ENCODE measurements around the gene CHRD.

CHRD gene

GRCh38 chr3:184386047-184386806, 6.4 kb downstream of the CHRD start:
- H3K27ac ChIP-seq = no peak overlapping the region
- ChIA-PET CTCF (interaction anchor here (0.6 kb wide), 2 partner anchors 82 to 83 kb away, joined by 3 read pairs; no protein-coding TSS in a partner anchor), POLR2A (ENCODE audit: low non-redundant PET) (no interaction called here)
- no peak for TF ChIP-seq CTCF (conservative IDR thresholded peaks at IDR 0.05; ENCODE audit: low read depth)
- DNase-seq (ENCODE audit: low spot score) = no peak

- no peak overlapping the region for H3K27ac ChIP-seq
- ChIA-PET POLR2A (ENCODE audit: low non-redundant PET) (no interaction called here), CTCF (interaction anchor here (0.5 kb wide), 1 partner anchor 47 kb away, joined by 5 read pairs; no protein-coding TSS in a partner anchor)
- TF ChIP-seq CTCF (conservative IDR thresholded peaks at IDR 0.05; ENCODE audit: low read depth) = no peak
- DNase-seq (ENCODE audit: low spot score) = no peak
These were observed 7.4 kb downstream of the CHRD start for GRCh38 chr3:184387174-184387714.

- no peak overlapping the region for H3K27ac ChIP-seq
- DNase-seq (ENCODE audit: low spot score) = no peak
- POLR2A ChIA-PET (ENCODE audit: low non-redundant PET) = no interaction called here
- CTCF ChIA-PET = interaction anchor here (0.5 to 2.0 kb wide), 2 partner anchors 11 to 17 kb away, joined by 5 to 7 read pairs; no protein-coding TSS in a partner anchor
- no peak for TF ChIP-seq CTCF (conservative IDR thresholded peaks at IDR 0.05; ENCODE audit: low read depth)
These were observed 8.5 kb downstream of the CHRD start for GRCh38 chr3:184388164-184388935.

- no peak for TF ChIP-seq CTCF (conservative IDR thresholded peaks at IDR 0.05; ENCODE audit: low read depth)
- ChIA-PET POLR2A (ENCODE audit: low non-redundant PET) (interaction anchor here (0.6 kb wide), 1 partner anchor 39 kb away, joined by 4 read pairs; no protein-coding TSS in a partner anchor), CTCF (interaction anchor here (0.5 to 2.0 kb wide), 2 partner anchors 10 to 17 kb away, joined by 5 to 7 read pairs; no protein-coding TSS in a partner anchor)
These were observed 9.0 kb downstream of the CHRD start for GRCh38 chr3:184388936-184389230.

GRCh38 chr3:184389384-184389783, 9.5 kb downstream of the CHRD start:
- CTCF ChIA-PET = interaction anchor here (0.5 to 2.0 kb wide), 3 partner anchors 10 to 161 kb away, joined by 4 to 7 read pairs (median 5); no protein-coding TSS in a partner anchor

More at GRCh38 chr3:184388936-184389230, 9.0 kb downstream of the CHRD start:
- no peak for DNase-seq (ENCODE audit: low spot score)
- no peak overlapping the region for H3K27ac ChIP-seq

More at GRCh38 chr3:184389384-184389783, 9.5 kb downstream of the CHRD start:
- POLR2A ChIA-PET (ENCODE audit: low non-redundant PET) = interaction anchor here (0.6 kb wide), 1 partner anchor 39 kb away, joined by 4 read pairs; no protein-coding TSS in a partner anchor
- no peak for TF ChIP-seq CTCF (conservative IDR thresholded peaks at IDR 0.05; ENCODE audit: low read depth)
- DNase-seq (ENCODE audit: low spot score) = no peak
- H3K27ac ChIP-seq = no peak overlapping the region

Measured in RWPE1 (cell line).